KMS-11 (cell line): ENCODE data around the gene HELZ2.

Source experiments
- H2AFZ ChIP-seq: fragments of 200-600 bp; sonication (generic); 2 replicates; pipeline ENCODE4 v1.6.1; 2016; ENCODE audit warnings: antibody characterized with exemption, mixed run types, low read depth
- H3K27ac ChIP-seq: fragments of 200-600 bp; sonication (generic); 2 replicates; pipeline ENCODE4 v1.6.1; 2016; ENCODE audit warnings: mild to moderate bottlenecking, mixed run types
- H3K27me3 ChIP-seq: fragments of 200-600 bp; sonication (generic); 2 replicates; pipeline ENCODE4 v1.6.1; 2017; ENCODE audit warnings: mild to moderate bottlenecking, low read depth, mixed run types, moderate library complexity; ENCODE audit not compliant: insufficient read depth
- H3K36me3 ChIP-seq: fragments of 200-600 bp; sonication (generic); 2 replicates; pipeline ENCODE4 v1.6.1; 2017; ENCODE audit warnings: mild to moderate bottlenecking, mixed run types; ENCODE audit not compliant: insufficient read depth
- H3K4me1 ChIP-seq: fragments of 200-600 bp; sonication (generic); 2 replicates; pipeline ENCODE4 v1.6.1; 2016; ENCODE audit warnings: mild to moderate bottlenecking, low read depth, mixed run types; ENCODE audit not compliant: poor library complexity, severe bottlenecking
- H3K4me2 ChIP-seq: fragments of 200-600 bp; sonication (generic); 2 replicates; pipeline ENCODE4 v1.7.0; 2016; ENCODE audit warnings: mild to moderate bottlenecking, mixed run types
- H3K4me3 ChIP-seq: fragments of 200-600 bp; sonication (generic); IDR thresholded peaks from 2 replicates; pipeline ENCODE4 v1.6.1; 2017; ENCODE audit warnings: low read depth, low read length, mixed read lengths; ENCODE audit not compliant: insufficient read depth
- H3K79me2 ChIP-seq: fragments of 200-600 bp; sonication (generic); 2 replicates; pipeline ENCODE4 v1.6.1; 2016; ENCODE audit warnings: low read depth, mixed run types; ENCODE audit not compliant: insufficient read depth
- H3K9ac ChIP-seq: fragments of 200-600 bp; sonication (generic); 2 replicates; pipeline ENCODE4 v1.6.1; 2016; ENCODE audit warnings: mild to moderate bottlenecking, mixed run types
- H4K20me1 ChIP-seq: fragments of 200-600 bp; sonication (generic); 2 replicates; pipeline ENCODE4 v1.6.1; 2016; ENCODE audit warnings: mild to moderate bottlenecking, mixed run types; ENCODE audit not compliant: insufficient read depth
- TF ChIP-seq, protein P1 (sequence below): fragments of 200-600 bp; sonication (generic); conservative IDR thresholded peaks from 2 replicates; pipeline ENCODE4 v1.6.1; 2017; ENCODE audit warnings: low read depth, mild to moderate bottlenecking, antibody characterized with exemption, low read length, moderate library complexity, mixed read lengths

HELZ2 gene

DNA sequence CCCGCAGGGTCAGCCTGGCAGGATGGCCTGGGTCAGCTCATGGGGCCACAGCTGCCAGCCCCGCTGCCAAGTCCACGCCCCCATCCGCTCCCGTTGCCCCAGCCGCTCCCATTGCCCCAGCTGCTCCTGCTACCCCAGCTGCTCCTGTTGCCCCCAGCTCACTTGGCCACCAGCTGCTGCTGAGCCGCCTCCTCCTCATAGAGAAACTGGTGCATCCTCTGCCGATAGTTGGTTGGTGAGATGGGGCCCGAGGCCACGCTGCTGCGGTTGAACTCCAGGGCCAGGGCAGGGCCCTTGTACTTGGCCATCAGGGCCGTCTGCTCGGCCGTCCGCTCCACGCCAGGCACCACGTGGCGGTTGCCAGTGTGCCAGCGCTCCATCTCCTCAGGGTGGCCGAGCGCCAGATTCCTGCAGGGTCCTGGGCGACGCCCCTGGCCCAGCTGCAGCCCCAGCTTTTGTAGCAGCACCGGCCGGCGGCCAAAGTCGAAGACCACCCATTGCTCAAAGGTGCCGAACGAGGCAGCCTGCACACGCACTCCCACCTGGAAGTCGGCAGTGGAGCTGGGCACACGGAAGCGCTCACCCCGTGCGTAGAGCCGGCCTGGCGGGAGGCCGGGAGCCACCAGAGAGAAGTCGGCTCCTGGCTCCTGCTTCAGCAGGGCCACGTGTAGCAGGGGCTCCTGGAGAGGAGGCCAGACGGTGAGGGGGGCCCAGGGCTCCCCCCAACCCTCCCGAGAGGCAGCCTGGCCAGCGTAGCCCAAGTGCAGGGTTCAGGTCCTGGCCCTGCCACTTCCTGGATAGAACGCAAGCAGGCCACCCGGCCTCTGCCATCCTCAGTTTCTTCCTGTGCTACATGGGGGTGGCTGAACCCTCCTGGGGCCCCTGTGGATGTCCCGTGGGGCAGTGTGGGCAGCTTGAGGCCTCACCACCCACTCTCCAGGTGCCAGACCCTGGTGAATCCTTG is 4.8 kb downstream of the HELZ2 start:
- H4K20me1 ChIP-seq, result no peaks in the 10 kb centered on the region

DNA sequence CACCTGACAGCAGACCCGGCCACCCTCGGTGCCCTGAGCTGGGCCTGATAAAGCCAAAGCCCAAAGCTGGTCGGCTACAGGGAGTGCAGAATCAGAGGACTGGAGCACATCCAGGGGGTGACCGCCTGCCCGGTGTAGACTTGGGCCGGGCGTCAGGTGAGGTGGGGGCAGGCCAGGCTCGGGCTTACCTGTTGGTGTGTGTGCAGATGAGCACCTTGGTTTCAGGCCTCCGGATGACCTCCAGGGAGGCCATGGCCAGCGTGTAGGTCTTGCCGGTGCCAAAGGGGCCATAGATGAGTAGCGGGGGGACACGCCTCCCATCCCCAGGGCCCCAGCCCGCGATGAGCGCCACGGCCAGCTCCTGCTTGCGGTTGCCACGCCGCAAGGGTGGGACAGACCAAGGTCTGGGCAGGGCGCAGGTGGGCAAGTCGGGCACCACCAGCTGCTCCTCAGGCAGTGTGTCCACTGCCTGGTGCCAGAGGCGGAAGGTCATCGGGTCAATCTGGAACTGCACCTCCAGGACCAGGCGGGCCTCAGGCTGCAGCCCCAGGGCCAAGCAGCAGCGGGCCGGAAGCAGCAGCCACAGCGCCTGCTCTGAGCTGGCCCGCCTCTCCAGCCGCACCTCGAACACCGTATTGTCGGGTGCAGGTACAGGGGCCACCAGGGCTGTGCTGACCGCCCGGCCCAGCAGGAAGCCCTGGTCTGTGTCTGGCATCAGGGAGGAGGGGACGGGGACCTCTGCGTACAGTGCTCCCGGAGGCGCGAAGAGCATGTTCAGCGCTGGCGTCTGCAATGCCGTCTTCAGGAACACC is 5.7 kb downstream of the HELZ2 start:
- Histone ChIP-seq H3K27ac (no peak overlapping the region; the same call in 1 of the 2 replicates), H4K20me1 (no peaks in the 10 kb centered on the region), H3K36me3 (no peaks in the 10 kb centered on the region), H3K9ac (no peak overlapping the region), H3K4me1 (peaks cover 26% of the 10 kb centered on the region), H3K4me2 (peak overlapping the region; percentile 92), H3K4me3 (no peak overlapping the region), H3K79me2 (no peaks in the 10 kb centered on the region), H2AFZ (no peak overlapping the region), H3K27me3 (peaks cover 15% of the 10 kb centered on the region)
- TF ChIP-seq, protein P1, sequence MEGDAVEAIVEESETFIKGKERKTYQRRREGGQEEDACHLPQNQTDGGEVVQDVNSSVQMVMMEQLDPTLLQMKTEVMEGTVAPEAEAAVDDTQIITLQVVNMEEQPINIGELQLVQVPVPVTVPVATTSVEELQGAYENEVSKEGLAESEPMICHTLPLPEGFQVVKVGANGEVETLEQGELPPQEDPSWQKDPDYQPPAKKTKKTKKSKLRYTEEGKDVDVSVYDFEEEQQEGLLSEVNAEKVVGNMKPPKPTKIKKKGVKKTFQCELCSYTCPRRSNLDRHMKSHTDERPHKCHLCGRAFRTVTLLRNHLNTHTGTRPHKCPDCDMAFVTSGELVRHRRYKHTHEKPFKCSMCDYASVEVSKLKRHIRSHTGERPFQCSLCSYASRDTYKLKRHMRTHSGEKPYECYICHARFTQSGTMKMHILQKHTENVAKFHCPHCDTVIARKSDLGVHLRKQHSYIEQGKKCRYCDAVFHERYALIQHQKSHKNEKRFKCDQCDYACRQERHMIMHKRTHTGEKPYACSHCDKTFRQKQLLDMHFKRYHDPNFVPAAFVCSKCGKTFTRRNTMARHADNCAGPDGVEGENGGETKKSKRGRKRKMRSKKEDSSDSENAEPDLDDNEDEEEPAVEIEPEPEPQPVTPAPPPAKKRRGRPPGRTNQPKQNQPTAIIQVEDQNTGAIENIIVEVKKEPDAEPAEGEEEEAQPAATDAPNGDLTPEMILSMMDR, result no peak

More for the DNA sequence above, 4.8 kb downstream of the HELZ2 start:
- peaks cover 16% of the 10 kb centered on the region for H3K27me3 ChIP-seq
- TF ChIP-seq, protein P1, result no peak
- no peak overlapping the region for H3K4me3 ChIP-seq
- peaks cover 26% of the 10 kb centered on the region for H3K4me1 ChIP-seq
- H3K79me2 ChIP-seq, result no peaks in the 10 kb centered on the region
- peak overlapping the region; percentile 92 for H3K4me2 ChIP-seq
- H2AFZ ChIP-seq, result no peak overlapping the region
- no peak overlapping the region for H3K27ac ChIP-seq
- H3K9ac ChIP-seq, result no peak overlapping the region
- H3K36me3 ChIP-seq, result no peaks in the 10 kb centered on the region

DNA sequence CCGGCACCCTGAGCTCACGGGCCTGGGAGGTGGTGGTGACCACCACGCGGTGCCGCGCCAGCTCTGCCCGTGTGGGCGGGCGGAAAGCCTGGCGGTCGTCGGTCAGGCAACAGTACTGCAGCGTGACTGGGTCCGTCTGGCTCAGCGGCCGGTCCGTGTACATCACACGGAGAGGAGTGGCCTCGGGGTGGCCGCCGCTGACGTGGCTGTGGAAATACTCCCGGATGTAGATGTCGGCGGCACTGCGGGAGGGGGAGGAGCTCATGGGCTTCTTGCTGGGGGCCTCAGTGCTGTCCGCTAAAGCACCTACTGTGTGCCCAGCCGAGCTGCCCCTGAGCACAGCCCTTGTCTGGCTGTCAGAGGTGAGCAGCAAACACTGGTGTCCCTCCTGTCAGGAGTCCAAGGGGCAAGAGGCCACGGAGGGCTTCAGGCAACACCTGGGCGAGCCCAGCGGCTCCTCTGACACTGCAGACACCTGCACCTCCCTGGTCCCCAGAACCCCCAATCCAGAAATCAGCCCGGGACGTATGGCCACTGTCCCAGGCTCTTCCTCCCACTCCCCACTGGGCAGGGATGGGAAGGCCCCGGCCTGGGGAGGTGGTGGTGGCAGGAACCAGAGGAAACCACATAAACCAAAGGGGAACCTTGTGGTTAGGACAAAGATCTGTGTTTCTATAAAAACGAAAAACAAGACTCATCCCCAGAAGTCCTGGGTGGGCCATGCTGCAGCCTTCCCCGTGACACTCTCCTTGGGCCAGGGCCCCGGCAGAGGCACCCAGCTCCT is 6.5 kb downstream of the HELZ2 start:
- H4K20me1 ChIP-seq, result no peaks in the 10 kb centered on the region
- peaks cover 15% of the 10 kb centered on the region for H3K27me3 ChIP-seq
- H3K36me3 ChIP-seq, result no peaks in the 10 kb centered on the region
- TF ChIP-seq, protein P1, result no peak
- H3K4me2 ChIP-seq, result peak overlapping the region; percentile 92
- peaks cover 26% of the 10 kb centered on the region for H3K4me1 ChIP-seq
- no peak overlapping the region for H3K4me3 ChIP-seq
- H2AFZ ChIP-seq, result no peak overlapping the region
- H3K79me2 ChIP-seq, result no peaks in the 10 kb centered on the region
- no peak overlapping the region for H3K9ac ChIP-seq
- no peak overlapping the region; the same call in 1 of the 2 replicates for H3K27ac ChIP-seq

DNA sequence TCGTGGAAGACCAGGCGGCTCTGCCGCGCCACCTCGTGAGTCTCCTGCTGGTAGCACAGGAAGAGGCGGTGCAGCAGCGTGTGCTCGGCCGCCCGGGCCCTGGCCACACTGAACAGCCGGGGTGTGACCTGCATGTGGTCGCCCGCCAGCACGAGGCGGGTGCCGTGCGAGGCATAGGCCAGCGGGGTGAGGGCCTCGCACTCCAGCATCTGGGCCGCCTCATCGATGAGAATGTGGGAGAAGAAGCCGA is 7.0 kb downstream of the HELZ2 start:
- peaks cover 26% of the 10 kb centered on the region for H3K4me1 ChIP-seq
- no peaks in the 10 kb centered on the region for H3K36me3 ChIP-seq
- no peak overlapping the region for H3K9ac ChIP-seq
- no peak overlapping the region for H3K4me3 ChIP-seq
- H4K20me1 ChIP-seq, result no peaks in the 10 kb centered on the region
- peaks cover 15% of the 10 kb centered on the region for H3K27me3 ChIP-seq
- no peak overlapping the region for H2AFZ ChIP-seq
- no peak overlapping the region for H3K4me2 ChIP-seq
- no peaks in the 10 kb centered on the region for H3K79me2 ChIP-seq
- no peak overlapping the region for H3K27ac ChIP-seq
- TF ChIP-seq, protein P1, result no peak
